Memory B cell (primary cell): ENCODE measurements around the gene EXOC6.

Source experiments
- ATAC-seq: fragments of 150-1000 bp; cut with Tn5 transposase; 2 replicates; pipeline ENCODE4 v1.10.0; 2021; ENCODE audit warnings: low read depth, mild to moderate bottlenecking, moderate library complexity
- DNase-seq, 2 donors: peaks; one replicate each; pipeline ENCODE4 v3.0.0; 2022; ENCODE audit warnings: low spot score in 2 of 2
- H3K27ac Mint-ChIP-seq: one replicate; pipeline ENCODE4 v1.8.0; 2022; ENCODE audit warnings: mild to moderate bottlenecking, moderate library complexity, mixed read lengths
- H3K27me3 Mint-ChIP-seq: one replicate; pipeline ENCODE4 v1.8.0; 2022; ENCODE audit warnings: mixed read lengths
- H3K36me3 Mint-ChIP-seq: one replicate; pipeline ENCODE4 v1.8.0; 2022; ENCODE audit warnings: mild to moderate bottlenecking, mixed read lengths
- H3K4me1 Mint-ChIP-seq: one replicate; pipeline ENCODE4 v1.8.0; 2022; ENCODE audit warnings: mixed read lengths
- H3K4me3 Mint-ChIP-seq: one replicate; pipeline ENCODE4 v1.8.0; 2022; ENCODE audit warnings: mild to moderate bottlenecking, moderate library complexity, mixed read lengths
- H3K9me3 Mint-ChIP-seq: one replicate; pipeline ENCODE4 v1.8.0; 2022; ENCODE audit warnings: mixed read lengths

The EXOC6 gene

GRCh38 chr10:93068411-93069244 lies 220.3 kb downstream of the EXOC6 start:
- H3K4me3 Mint-ChIP-seq: no peak overlapping the region
- no peak overlapping the region for H3K27ac Mint-ChIP-seq
- H3K9me3 Mint-ChIP-seq: no peaks in the 10 kb centered on the region
- H3K4me1 Mint-ChIP-seq: peaks cover 12% of the 10 kb centered on the region
- H3K36me3 Mint-ChIP-seq: peaks cover 4% of the 10 kb centered on the region
- no peak for ATAC-seq
- DNase-seq: no peak
- H3K27me3 Mint-ChIP-seq: peaks cover 36% of the 10 kb centered on the region

- no peak for ATAC-seq
- H3K36me3 Mint-ChIP-seq: peaks cover 4% of the 10 kb centered on the region
- H3K9me3 Mint-ChIP-seq: no peaks in the 10 kb centered on the region
- peaks cover 36% of the 10 kb centered on the region for H3K27me3 Mint-ChIP-seq
- peaks cover 12% of the 10 kb centered on the region for H3K4me1 Mint-ChIP-seq
- no peak for DNase-seq
- H3K27ac Mint-ChIP-seq: no peak overlapping the region
- no peak overlapping the region for H3K4me3 Mint-ChIP-seq
Measured at GRCh38 chr10:93069245-93069561, 220.9 kb downstream of the EXOC6 start.

GRCh38 chr10:93070378-93071176 lies 222.3 kb downstream of the EXOC6 start:
- Mint-ChIP-seq H3K9me3 (no peaks in the 10 kb centered on the region), H3K4me3 (peak overlapping the region; percentile 54), H3K4me1 (peaks cover 16% of the 10 kb centered on the region), H3K27me3 (peaks cover 33% of the 10 kb centered on the region), H3K27ac (no peak overlapping the region), H3K36me3 (no peaks in the 10 kb centered on the region)
- ATAC-seq (no peak), DNase-seq (no peak)

GRCh38 chr10:93071177-93071472 lies 222.8 kb downstream of the EXOC6 start:
- ATAC-seq: no peak
- H3K36me3 Mint-ChIP-seq: no peaks in the 10 kb centered on the region
- H3K4me3 Mint-ChIP-seq: peak overlapping the region; percentile 54
- peaks cover 36% of the 10 kb centered on the region for H3K27me3 Mint-ChIP-seq
- no peak for DNase-seq
- peaks cover 16% of the 10 kb centered on the region for H3K4me1 Mint-ChIP-seq
- H3K27ac Mint-ChIP-seq: no peak overlapping the region
- H3K9me3 Mint-ChIP-seq: no peaks in the 10 kb centered on the region

GRCh38 chr10:93071674-93072224 lies 223.4 kb downstream of the EXOC6 start:
- Mint-ChIP-seq H3K4me1 (peaks cover 16% of the 10 kb centered on the region), H3K27me3 (peaks cover 38% of the 10 kb centered on the region), H3K9me3 (no peaks in the 10 kb centered on the region), H3K36me3 (no peaks in the 10 kb centered on the region), H3K27ac (no peak overlapping the region), H3K4me3 (peak overlapping the region; percentile 81)
- DNase-seq (no peak), ATAC-seq (no peak)

- H3K36me3 Mint-ChIP-seq: no peaks in the 10 kb centered on the region
- H3K4me3 Mint-ChIP-seq: peak overlapping the region; percentile 81
- DNase-seq (no peak), ATAC-seq (peak; percentile 25)
- peaks cover 36% of the 10 kb centered on the region for H3K27me3 Mint-ChIP-seq
- H3K9me3 Mint-ChIP-seq: no peaks in the 10 kb centered on the region
- H3K4me1 Mint-ChIP-seq: peaks cover 16% of the 10 kb centered on the region
- no peak overlapping the region for H3K27ac Mint-ChIP-seq
Measured at GRCh38 chr10:93072225-93072712, 223.9 kb downstream of the EXOC6 start.

- no peaks in the 10 kb centered on the region for H3K9me3 Mint-ChIP-seq
- peak overlapping the region; percentile 81 for H3K4me3 Mint-ChIP-seq
- H3K36me3 Mint-ChIP-seq: no peaks in the 10 kb centered on the region
- no peak overlapping the region for H3K27ac Mint-ChIP-seq
- DNase-seq (no peak), ATAC-seq (no peak)
- H3K4me1 Mint-ChIP-seq: peaks cover 16% of the 10 kb centered on the region
- H3K27me3 Mint-ChIP-seq: peaks cover 34% of the 10 kb centered on the region
Measured at GRCh38 chr10:93072713-93073538, 224.6 kb downstream of the EXOC6 start.

GRCh38 chr10:93073539-93074146 lies 225.3 kb downstream of the EXOC6 start, which contains the start of gene CYP26A1:
Gene CYP26A1 (plus strand): TSS chr10:93073893. CDS start chr10:93073935, 42 bp downstream.
- H3K36me3 Mint-ChIP-seq: no peaks in the 10 kb centered on the region
- ATAC-seq (peak; percentile 79), DNase-seq (no peak)
- H3K27me3 Mint-ChIP-seq: peaks cover 32% of the 10 kb centered on the region
- H3K9me3 Mint-ChIP-seq: no peaks in the 10 kb centered on the region
- H3K4me1 Mint-ChIP-seq: peaks cover 15% of the 10 kb centered on the region
- H3K4me3 Mint-ChIP-seq: peak within 1 kb of the TSS; percentile 81
- H3K27ac Mint-ChIP-seq: no peak within 1 kb of the TSS

- peak overlapping the region; percentile 81 for H3K4me3 Mint-ChIP-seq
- H3K27me3 Mint-ChIP-seq: peaks cover 29% of the 10 kb centered on the region
- peaks cover 12% of the 10 kb centered on the region for H3K4me1 Mint-ChIP-seq
- no peaks in the 10 kb centered on the region for H3K36me3 Mint-ChIP-seq
- no peaks in the 10 kb centered on the region for H3K9me3 Mint-ChIP-seq
- no peak for DNase-seq
- peak; percentile 15 for ATAC-seq
- no peak overlapping the region for H3K27ac Mint-ChIP-seq
Measured at GRCh38 chr10:93074147-93074596, 225.9 kb downstream of the EXOC6 start.

GRCh38 chr10:93074597-93075368 lies 226.5 kb downstream of the EXOC6 start:
- Mint-ChIP-seq H3K4me3 (peak overlapping the region; percentile 81), H3K27me3 (peaks cover 33% of the 10 kb centered on the region), H3K4me1 (peaks cover 12% of the 10 kb centered on the region), H3K36me3 (no peaks in the 10 kb centered on the region), H3K27ac (no peak overlapping the region), H3K9me3 (no peaks in the 10 kb centered on the region)
- no peak for ATAC-seq
- DNase-seq: no peak

GRCh38 chr10:93075369-93076221 lies 227.3 kb downstream of the EXOC6 start:
- H3K27me3 Mint-ChIP-seq: peaks cover 27% of the 10 kb centered on the region
- no peak overlapping the region for H3K27ac Mint-ChIP-seq
- no peak for ATAC-seq
- H3K36me3 Mint-ChIP-seq: no peaks in the 10 kb centered on the region
- H3K9me3 Mint-ChIP-seq: no peaks in the 10 kb centered on the region
- peaks cover 14% of the 10 kb centered on the region for H3K4me1 Mint-ChIP-seq
- H3K4me3 Mint-ChIP-seq: no peak overlapping the region
- no peak for DNase-seq

GRCh38 chr10:93076871-93077270 lies 228.6 kb downstream of the EXOC6 start:
- no peak for ATAC-seq
- Mint-ChIP-seq H3K4me3 (no peak overlapping the region), H3K9me3 (no peaks in the 10 kb centered on the region)

More at GRCh38 chr10:93076871-93077270, 228.6 kb downstream of the EXOC6 start:
- Mint-ChIP-seq H3K27ac (no peak overlapping the region), H3K27me3 (peaks cover 25% of the 10 kb centered on the region), H3K4me1 (peaks cover 9% of the 10 kb centered on the region), H3K36me3 (no peaks in the 10 kb centered on the region)
- no peak for DNase-seq
